ENCODE measurements around the gene HYOU1.
A peak's percentile ranks its signal among the peaks of the same experiment; 100 is the strongest.
"Not testable (repeated sequence)": the region's sequence is repeated elsewhere in the genome, so short reads cannot be mapped to it uniquely, and the experiment has no call there.

Gene HYOU1

DNA sequence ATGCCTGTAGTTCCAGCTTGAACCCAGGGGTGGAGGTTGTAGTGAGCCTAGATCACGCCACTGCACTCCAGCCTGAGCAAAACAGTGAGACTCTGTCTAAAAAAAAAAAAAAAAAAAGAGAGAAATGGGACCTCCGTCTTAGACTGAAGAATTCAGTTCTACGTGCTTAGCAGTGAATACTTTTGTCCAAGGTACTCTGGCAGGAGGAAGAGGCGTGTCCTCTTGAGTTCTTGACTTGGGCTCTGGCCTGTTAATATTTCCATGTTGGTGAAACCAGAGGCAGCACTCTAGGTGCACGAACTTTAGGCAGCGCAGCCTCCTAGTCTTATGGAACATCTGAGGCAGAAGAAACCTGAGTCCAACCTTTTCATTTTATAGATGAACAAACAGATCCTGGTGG, 30.1 kb upstream of the HYOU1 start:
- DNase-seq: peak; percentile 77

DNA sequence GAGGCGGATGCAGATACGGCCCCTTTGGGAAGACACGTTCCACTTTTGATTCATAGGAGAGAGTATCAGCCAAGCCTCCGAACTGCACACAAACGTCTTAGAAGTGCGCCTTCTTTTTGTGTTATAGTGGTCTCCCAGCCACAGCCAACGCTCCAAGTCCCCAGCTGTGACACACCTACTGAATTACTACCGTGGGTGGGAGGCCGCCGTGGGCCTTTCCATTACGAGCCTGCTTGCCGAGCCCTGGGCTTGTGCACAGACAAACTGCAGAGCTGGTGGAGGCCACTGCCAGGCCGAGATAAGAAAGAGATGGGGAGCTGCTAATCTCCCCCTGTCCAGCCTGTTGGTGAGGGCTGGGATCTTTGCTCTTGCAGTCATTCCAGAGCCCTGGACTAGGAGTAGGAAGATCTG, 28.4 kb upstream of the HYOU1 start:
- DNase-seq: peak; percentile 93

DNA sequence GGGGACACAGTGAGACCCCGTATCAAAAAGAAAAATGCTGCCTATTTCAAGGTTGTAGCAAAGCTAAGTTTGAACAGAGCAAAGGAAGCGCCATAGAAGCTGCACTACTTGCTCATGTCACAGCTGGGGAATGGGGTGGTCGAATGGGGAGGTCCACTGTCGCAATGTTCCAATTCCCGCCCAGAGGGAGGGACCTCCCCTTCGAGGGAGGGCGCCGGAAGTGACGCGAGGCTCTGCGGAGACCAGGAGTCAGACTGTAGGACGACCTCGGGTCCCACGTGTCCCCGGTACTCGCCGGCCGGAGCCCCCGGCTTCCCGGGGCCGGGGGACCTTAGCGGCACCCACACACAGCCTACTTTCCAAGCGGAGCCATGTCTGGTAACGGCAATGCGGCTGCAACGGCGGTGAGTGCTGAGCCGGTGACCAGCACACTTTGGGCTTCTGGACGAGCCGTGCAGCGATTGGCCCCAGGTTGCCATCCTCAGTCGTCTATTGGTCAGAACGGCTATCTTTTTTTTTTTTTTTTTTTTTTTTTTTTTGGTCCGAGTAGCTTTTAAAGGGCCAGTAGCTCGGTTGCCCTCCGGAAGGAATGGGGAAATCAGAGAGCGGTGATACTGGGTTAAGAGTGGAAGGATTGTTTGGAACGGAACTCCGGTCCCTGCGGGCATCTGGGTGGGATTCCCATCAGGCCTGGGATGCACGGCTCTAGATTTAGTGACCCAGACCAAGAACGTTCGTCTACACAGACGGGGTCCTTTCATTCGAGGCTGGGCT, 27.8 kb upstream of the HYOU1 start, which contains the start of gene HMBS:
TSS of gene HMBS (plus strand) at position 219 of the 774 bp plus-strand sequence. CDS start at position 372, 153 bp downstream.
- DNase-seq: peak; percentile 97

DNA sequence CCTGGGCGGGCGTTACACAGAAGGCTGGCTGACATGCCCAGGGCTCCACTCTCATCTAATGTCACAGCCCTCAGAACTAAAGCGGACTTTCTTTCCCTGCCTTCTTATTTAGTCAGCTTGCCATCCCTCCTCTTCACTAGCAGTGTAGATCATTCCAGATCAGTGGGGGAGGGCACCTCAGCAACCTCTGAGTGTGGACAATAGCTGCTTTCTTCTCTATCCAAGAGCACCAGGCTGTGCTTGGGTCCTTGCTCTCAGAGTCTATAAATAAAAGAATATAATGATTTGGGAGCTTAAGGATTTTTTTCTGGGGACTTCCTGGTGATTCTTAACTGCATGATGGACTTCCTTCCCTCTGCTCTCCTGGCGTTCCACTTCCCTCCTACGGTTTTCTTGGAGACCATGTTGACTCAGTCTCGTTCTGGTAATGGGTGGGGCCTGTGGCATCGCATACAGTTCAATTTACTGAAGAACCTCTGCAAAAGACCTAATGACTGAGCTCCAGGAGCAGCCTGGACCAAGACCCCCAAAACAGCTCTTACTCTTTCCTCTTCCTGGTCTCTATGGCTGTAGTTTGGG, 24.8 kb upstream of the HYOU1 start:
- DNase-seq: no peak

DNA sequence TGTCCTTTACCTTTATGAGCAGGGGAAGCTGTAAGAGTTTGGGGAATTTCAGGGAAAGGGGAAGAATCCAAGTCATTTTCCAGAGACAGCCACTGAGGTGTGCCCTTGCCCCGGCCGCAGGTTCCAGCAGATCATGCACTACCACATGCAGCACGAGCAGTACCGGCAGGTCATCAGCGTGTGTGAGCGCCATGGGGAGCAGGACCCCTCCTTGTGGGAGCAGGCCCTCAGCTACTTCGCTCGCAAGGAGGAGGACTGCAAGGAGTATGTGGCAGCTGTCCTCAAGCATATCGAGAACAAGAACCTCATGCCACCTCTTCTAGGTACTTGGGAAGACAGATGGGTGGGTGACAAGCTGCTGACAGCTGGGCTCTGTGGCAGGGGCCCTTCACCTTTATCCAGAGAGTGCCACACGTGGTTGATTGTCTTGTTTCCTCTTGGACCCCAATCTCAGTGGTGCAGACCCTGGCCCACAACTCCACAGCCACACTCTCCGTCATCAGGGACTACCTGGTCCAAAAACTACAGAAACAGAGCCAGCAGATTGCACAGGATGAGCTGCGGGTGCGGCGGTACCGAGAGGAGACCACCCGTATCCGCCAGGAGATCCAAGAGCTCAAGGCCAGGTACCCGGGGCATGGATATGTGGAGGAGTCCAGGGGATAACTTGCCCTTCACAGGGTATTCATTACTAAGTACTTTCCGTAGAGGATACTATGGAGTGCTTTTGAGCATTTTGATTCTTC, 21.8 kb upstream of the HYOU1 start:
- no peak for DNase-seq

DNA sequence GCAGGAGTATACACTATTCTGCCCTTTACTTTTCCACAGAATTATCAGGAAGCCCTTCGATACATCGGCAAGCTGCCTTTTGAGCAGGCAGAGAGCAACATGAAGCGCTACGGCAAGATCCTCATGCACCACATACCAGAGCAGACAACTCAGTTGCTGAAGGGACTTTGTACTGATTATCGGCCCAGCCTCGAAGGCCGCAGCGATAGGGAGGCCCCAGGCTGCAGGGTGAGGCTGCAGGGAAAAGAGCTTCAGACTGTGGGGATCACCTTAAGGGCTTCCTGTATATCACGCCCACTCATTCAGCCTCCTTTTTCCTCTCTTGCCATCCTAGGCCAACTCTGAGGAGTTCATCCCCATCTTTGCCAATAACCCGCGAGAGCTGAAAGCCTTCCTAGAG, 20.8 kb upstream of the HYOU1 start:
- no peak for DNase-seq

DNA sequence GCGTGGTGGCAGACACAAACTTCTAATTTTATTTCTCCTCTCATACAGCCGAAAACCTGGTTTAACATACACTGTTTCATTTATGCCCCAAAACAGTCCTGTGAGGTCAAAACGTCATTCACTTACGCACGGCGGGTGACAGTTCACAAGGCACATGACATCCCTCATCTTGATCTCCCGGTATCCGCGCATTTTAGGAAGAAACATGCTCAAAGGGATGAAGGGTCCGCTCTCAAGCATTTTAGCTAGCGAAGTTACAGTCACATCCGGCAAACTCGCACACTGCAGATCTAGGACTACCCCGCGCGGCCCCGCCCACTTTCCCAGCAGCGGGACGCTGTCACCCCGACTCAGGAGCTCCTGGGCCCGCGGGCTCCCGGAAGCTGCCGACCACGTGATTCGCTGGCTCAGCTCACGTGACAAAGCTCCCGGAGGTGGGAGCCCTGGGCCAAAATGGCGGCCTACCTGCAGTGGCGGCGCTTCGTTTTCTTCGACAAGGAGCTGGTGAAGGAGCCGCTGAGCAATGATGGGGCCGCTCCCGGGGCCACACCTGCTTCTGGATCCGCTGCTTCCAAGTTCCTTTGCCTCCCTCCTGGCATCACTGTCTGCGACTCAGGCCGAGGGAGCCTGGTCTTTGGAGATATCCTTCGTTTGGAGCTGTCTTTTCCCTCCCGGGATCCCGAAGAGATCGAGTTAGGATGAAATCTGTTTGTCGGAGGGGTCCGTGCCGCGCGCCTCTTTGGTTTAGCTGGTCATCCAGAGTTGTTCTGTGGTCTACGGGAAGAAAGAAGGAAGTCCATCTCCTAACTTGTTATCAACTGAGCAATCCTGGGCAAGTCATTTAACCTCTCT, 10.6 kb upstream of the HYOU1 start, which contains the start of gene VPS11:
TSS of gene VPS11 (plus strand) at position 448 of the 852 bp plus-strand sequence. CDS start at position 454, 6 bp downstream.
- peak; percentile 97 for DNase-seq

DNA sequence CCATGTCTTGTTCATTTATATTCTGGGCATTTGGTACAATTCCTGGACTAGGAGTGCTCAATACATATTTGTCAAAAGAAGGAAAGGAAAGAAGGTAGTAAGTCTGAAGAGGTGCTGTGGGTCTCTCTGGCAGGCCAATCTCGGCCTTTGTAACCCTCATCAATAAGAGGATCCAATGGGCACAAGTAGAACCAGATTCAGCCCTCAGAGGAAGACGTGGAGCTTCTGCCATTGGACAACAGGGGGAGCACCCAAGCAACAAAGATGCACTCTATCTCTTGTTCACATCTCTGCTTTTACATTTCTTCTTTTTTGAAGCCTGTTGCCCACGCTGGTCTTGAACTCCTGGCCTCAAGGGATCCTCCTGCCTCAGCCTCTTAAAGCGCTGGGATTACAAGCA, 8.4 kb upstream of the HYOU1 start:
- DNase-seq: peak; percentile 87

DNA sequence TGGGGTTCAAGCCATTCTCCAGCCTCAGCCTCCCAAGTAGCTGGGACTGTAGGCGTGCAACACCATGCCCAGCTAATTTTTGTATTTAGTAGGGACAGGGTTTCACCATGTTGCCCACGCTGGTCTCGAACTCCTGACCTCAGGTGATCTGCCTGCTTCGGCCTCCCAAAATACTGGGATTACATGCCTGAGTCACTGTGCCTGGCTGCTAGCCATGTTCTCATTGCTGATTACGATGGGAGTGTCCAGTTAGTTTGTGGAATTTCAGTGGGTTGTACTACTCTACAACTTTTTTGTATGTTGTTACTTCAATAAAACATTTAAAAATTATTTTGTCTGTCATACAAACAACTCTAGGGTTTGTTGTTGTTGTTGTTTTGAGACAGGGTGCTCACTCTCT, 5.8 kb upstream of the HYOU1 start:
- DNase-seq: peak; percentile 86

DNA sequence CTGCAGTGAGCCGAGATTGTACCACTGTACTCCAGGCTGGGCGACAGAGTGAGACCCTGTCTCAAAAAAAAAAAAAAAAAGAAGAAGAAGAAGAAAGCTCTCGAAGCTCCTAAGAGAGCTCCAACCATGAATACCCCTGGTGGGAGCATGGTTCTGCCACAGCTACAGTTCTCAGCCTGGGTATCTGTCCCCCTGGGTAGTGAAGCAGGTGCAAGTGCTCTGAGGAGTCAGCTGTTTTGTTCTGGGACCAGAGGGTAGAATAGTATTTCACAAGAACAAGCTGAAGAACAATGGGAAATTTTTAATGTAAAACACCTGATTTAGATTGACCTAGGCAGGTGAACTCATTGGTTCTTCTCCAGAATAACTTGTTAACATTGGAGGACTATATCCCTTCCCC, 4.3 kb upstream of the HYOU1 start:
- no peak for DNase-seq

DNA sequence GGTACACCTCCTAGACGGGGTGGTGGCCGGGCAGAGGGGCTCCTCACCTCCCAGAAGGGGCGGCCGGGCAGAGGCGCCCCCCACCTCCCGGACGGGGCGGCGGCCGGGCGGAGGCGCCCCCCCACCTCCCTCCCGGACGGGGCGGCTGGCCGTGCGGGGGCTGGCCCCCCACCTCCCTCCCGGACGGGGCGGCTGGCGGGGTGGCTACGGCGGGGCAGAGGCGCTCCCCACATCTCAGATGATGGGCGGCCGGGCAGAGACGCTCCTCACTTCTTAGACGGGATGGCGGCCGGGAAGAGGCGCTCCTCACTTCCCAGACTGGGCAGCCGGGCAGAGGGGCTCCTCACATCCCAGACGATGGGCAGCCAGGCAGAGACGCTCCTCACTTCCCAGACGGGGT, 2.1 kb upstream of the HYOU1 start:
- not testable (repeated sequence) for DNase-seq

DNA sequence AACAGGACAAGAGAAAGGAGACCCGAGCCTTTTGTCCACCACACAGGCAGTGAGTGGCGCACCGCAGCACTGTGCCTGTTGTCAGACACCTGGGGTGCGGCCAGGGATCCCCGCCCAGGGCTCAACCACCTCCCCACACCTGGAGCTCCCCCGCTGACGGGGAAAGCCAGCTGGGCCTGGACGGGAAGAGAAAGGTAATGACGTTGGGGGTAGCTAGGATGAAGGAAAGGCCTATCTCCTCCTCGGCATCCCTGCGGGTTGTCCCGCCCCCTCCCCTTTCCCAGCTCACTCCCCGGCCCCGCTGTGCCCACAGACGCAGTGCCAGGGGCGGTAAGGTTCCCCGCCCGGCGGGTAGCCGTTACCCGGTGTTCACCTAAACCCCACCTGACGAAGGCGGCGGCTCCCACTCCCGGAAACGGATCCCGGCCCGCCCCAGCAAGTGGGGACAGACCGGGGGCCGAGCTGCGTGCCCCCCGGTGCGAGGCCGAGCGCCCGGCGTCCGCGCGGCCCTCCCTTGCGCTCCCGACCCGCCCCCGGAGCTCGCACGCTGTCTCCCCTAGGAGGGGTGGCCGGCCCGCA, 495 bp downstream of the HYOU1 start:
- peak; percentile 8 for DNase-seq

DNA sequence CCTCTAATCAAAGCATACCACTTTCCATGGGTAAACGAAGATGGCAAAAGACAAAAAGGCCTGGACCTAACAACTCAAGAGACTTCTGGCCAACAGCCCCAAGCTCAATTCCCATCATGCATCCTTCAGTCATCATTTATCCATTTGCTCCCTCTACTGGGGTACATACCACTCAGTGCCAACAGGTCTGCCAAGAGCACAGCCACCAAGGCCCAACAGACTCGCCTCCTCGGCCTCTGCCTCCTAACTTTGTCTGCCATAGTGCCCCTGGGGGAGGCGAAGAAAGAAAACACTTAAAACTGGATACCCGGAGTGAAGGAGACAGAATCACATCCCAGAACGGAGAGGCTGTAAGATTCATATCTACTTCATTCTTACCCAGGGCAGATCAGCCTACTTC, 1.1 kb downstream of the HYOU1 start:
- peak; percentile 75 for DNase-seq

DNA sequence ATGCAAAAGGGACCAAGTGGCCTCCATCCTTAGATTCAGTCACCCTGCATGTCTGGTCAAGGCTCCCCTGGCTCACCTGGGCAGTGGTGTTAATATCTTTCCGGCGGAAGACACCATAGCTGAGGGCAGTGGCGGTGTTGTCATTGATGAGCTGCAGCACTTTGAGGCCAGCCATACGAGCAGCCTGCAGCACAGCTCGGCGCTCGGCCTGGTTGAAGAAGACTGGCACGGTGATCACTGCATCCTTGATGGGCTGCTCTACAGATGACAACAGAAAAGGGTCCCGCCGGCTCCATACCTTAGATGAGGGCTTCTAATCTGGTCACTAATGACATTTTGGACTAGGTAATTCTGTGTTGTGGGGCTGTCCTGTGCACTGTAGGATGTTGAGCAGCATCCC, 2.6 kb downstream of the HYOU1 start:
- no peak for DNase-seq

DNA sequence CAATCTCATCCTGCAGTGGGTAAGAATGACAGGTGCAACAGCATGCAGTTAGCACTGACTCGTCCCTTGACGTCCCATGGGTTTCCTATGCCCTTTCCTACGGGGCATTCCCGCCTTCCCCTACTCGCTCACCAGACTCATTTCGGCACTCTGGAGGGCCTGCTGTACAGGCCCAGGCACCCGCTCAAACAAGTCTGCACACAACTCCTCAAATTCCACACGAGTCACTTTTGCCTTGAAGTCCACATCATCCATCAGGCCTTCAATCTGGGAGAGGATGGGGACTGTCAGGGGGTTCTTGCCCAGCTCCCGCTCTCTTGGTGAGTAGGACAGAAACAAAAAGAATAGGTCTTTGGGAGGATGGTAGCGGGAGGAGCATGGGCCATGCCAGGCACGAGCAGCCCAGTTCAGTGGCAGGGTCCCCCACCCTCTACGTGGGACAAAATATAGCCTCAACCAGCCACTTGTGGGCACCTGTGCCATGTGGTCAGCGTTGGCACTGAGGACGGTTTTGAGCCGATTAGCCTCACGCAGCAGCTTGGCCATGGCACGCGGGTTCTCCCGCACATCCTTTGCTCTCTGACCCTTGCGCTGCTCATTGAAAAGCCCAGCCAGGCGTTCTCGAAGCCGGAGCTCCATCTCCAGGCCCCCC, 4.7 kb downstream of the HYOU1 start:
- DNase-seq: no peak

DNA sequence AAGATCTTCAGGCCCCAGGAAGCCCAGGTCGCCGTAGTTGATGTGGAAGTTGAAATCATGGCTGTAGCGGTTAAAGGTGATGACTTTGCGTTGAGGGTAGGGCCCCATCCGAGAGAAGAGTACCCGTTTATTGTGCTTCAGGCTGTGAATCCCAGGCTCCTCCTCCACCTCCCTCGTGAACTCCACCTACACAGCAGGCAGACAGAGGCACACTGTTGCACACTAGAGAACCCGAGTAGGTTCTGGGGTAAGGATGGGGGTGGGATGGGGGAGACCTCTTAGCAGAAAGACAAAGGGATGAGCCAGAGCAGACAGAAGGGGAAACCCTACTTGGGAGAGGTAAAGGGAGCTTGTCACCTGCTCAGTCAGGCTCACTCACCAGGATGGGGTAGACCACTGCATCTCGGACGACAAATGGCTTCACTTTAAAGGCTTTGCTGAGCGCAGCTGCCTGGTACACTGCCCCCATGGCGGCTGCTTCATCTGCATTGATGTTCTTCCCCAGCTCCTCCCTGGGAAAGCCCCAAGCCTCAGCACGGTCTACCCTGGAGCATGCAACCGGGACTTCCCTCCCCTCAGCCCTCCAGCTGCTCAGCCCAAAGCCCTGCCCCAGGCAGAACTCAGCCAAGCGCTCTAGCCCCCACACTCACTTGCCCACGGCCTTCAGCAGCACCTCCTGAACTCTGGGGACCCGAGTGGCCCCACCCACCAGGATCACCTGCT, 5.4 kb downstream of the HYOU1 start:
- DNase-seq: no peak

DNA sequence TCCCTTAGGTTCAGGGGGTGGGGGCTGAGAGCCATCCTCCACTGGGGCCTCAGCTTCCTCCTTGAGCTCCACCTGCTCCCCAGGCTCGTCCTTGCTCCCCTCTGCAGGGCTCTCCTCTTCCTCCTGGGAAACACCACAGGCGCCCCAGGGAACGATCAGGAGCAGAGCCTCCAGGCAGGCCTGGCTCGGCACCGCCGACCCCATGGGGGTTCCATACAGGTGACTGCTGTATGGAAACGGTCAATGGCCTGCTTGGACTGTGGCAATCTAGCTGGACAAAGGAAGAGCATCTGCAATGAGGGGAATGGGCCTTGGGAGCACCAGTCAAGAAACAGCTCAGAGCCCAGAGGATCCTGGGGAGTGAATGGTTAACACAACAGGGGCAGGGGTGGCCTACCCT, 7.9 kb downstream of the HYOU1 start:
- no peak for DNase-seq

DNA sequence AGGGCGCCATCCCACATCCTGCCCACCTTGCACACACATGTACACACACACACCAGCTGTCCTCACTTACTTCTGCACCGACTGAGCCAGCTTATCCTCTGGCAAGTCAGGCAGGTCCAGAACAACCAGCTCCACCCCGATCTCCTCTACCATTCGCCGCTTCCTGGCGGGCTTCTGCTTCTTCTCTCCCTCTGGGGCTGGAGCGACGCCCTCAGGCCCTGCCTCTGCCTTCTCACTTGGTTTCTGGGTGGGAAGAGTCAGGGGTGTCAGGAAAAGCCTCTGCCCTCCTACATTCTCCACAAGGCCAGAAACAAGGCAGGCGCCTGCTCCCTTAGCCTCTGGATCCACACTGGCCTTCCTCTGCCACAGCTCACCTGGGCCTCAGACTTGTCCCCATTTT, 8.4 kb downstream of the HYOU1 start:
- DNase-seq: no peak

DNA sequence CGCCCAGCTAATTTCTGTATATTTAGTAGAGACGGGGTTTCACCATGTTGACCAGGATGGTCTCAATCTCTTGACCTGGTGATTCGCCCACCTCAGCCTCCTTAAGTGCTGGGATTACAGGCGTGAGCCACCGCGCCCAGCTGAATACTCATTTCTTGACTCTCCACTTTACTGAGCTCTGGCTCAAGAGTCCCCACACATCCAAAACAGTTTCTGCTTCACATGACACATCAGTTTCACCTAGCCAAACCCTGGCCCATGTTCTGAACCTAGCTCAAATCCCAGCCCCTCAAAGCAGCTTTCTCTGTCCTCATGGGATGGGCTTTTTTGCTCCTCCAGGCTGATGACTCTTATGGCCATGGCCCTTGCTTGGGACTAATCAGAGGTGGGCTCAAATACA, 9.8 kb downstream of the HYOU1 start:
- no peak for DNase-seq

DNA sequence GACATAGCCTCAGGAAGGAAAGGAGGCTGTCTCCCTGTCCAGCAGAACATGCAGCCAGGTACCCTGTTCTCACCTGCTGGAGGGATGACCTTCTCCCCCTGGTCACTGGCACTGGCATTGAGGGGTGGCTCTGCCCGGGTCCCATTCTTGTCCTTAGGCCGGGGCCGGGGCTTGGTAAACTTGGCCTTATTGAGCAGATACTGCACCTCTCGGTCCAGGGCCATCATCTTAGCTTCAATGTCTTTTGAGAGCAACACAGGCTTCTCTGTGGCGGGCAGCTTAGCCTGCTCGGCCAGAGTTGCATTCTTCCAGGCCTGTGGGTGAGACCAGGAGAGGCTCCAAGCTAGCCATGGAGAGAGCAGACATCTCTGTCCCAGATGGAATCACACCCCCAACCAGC, 10.5 kb downstream of the HYOU1 start:
- DNase-seq: no peak

DNA sequence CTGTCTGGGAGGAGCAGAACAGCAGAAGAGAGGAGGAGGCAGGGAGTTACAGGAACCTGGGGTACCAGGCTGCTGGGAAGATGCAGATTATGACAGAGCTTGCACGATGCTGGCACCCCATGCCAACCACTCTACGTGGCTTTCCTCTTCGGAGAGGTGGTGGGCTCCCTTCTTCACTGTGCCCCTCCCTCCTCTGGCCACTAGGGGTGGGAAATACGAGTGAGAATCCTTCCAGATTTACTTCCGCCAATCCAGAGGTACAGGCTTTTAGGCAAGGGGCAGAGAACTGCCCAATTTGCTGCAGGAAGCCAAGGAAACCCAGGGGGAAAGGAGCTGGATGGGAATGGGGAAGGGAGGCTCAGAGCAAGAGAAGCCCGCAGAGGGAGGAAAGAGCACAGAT, 12.3 kb downstream of the HYOU1 start:
- DNase-seq: no peak

All from hematopoietic multipotent progenitor cell treated with erythropoietin and hydrocortisone succinate and interleukin-3 and kit ligand, for 8 days (in vitro differentiated cells).